Caco-2 (cell line): ENCODE data around the gene TMEM267. TPM values are rescaled to one million over a fixed set of nuclear protein-coding genes. Genes with fewer than 3 reads are reported as not detected.
A peak's percentile ranks its signal among the peaks of the same experiment; 100 is the strongest.
"Not testable (repeated sequence)": the region's sequence is repeated elsewhere in the genome, so short reads cannot be mapped to it uniquely, and the experiment has no call there.

Experiments
- BruUV-seq: library from RNA; stranded (reverse); fragments of 400-500 nt; replicated peaks from 2 replicates; lab custom pipeline; 2021; lab: Mats Ljungman, UMichigan
- CTCF ChIA-PET: fragments of 300-600 bp; sonication (Branson Sonifier 250); formaldehyde crosslinking; loops from one replicate; lab custom pipeline; 2022; ENCODE audit warnings: antibody characterized with exemption; lab: Charles Lee
- POLR2A ChIA-PET: fragments of 300-600 bp; sonication (Branson Sonifier 250); formaldehyde crosslinking; loops from one replicate; lab custom pipeline; 2022; ENCODE audit warnings: antibody characterized with exemption; lab: Charles Lee
- DNase-seq, 2 experiments: peaks; one replicate each; pipeline versions ENCODE4 v3.0.0 to v3.0.0-alpha.2; 2020 to 2022
- H3K27me3 ChIP-seq: replicated peaks from 2 replicates; pipeline ENCODE4 v1.6.0; 2011; ENCODE audit warnings: low read length; ENCODE audit not compliant: control insufficient read depth, insufficient read depth
- H3K36me3 ChIP-seq: 2 replicates; pipeline ENCODE4 v1.5.1; 2011; ENCODE audit warnings: low read length; ENCODE audit not compliant: control insufficient read depth, insufficient read depth
- H3K4me1 ChIP-seq: fragments of 250-450 bp; sonication (Bioruptor Pico); 2 replicates; pipeline ENCODE4 v1.5.1; 2020; ENCODE audit warnings: mild to moderate bottlenecking
- H3K4me3 ChIP-seq: 2 replicates; pipeline ENCODE4 v1.5.1; 2011; ENCODE audit warnings: low read depth, mild to moderate bottlenecking, control low read depth, low read length
- H3K9me3 ChIP-seq: fragments of 250-450 bp; sonication (Bioruptor Pico); 2 replicates; pipeline ENCODE4 v1.5.1; 2020; ENCODE audit warnings: mild to moderate bottlenecking, moderate library complexity
- H3K27ac Mint-ChIP-seq: one replicate; pipeline ENCODE4 v1.8.0; 2022; ENCODE audit warnings: mixed read lengths; ENCODE audit not compliant: unreplicated experiment
- H3K27me3 Mint-ChIP-seq: one replicate; pipeline ENCODE4 v1.8.0; 2022; ENCODE audit warnings: mixed read lengths; ENCODE audit not compliant: insufficient read depth, unreplicated experiment
- H3K36me3 Mint-ChIP-seq: one replicate; pipeline ENCODE4 v1.8.0; 2022; ENCODE audit warnings: mild to moderate bottlenecking, mixed read lengths; ENCODE audit not compliant: insufficient read depth, unreplicated experiment
- H3K4me1 Mint-ChIP-seq: one replicate; pipeline ENCODE4 v1.8.0; 2022; ENCODE audit warnings: low read depth, mixed read lengths; ENCODE audit not compliant: unreplicated experiment
- H3K4me3 Mint-ChIP-seq: one replicate; pipeline ENCODE4 v1.8.0; 2022; ENCODE audit warnings: mild to moderate bottlenecking, moderate library complexity, mixed read lengths; ENCODE audit not compliant: unreplicated experiment
- H3K9me3 Mint-ChIP-seq: one replicate; pipeline ENCODE4 v1.8.0; 2022; ENCODE audit warnings: mixed read lengths; ENCODE audit not compliant: unreplicated experiment
- intact Hi-C: fragments of 100-400 bp; cut with micrococcal nuclease; formaldehyde crosslinking; loops from one replicate; pipeline ENCODE4 v1.10.0; 2022; ENCODE audit not compliant: unreplicated experiment
- total RNA-seq: library from RNA; stranded (reverse); gene quantifications from 2 replicates; pipeline ENCODE4 v1.2.3, GENCODE V29; 2022
- TF ChIP-seq, protein P1 (sequence below), 2 experiments: fragments of 200-600 bp in 1 of 2; IDR thresholded peaks; 1 replicate in 1 of 2; 2 replicates in 1 of 2; pipeline versions ENCODE4 v1.5.1 to v1.8.0; 2011 to 2022; ENCODE audit warnings: antibody characterized with exemption in 1 of 2, control low read depth in 1 of 2, inconsistent platforms in 1 of 2, low read depth in 1 of 2, low read length in 1 of 2, mild to moderate bottlenecking in 1 of 2, moderate library complexity in 1 of 2; ENCODE audit not compliant: insufficient read depth in 1 of 2, severe bottlenecking in 1 of 2, unreplicated experiment in 1 of 2

TMEM267 gene
- total RNA-seq, 1 experiment from 2014 or later: 15.5 TPM

DNA sequence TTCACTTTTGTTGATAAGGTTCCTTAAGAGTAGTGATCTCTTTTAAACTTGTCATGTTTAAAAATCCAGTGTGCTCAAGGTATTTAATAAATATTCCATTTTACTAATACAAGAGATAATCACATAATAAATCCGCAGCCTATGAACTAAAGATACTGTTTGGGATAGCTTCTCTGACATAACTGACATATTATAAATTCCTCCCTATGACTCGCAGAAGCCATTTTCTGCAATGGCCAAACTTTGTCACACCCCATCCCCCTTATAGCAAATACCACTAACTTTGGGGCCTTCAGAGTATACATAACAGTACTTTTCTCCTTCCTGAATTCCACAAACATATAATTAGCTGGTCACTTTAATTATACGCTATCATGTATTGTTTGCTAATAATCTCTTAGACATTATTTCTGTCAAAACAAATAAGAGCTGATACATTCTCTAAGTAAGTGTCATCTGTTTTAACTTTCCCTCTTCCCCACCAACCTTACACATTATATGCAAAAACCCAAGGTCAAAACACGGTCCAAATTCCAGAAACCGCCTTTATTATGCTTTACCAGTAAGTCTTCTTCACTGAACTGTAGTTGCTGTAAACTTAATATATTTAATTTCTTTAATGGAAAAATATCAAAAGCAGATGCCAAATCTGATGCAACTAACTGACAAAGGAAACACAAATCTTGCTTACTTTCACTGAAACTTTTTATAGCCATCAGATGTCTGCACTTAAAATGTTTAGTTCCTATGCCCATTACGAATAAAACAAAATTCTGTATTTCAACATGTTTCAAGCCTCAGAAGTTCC is 971 bp downstream of the TMEM267 start:
- ChIA-PET POLR2A (no interaction called here), CTCF (no interaction called here)
- Mint-ChIP-seq H3K9me3 (no peaks in the 10 kb centered on the region), H3K36me3 (peaks cover 14% of the 10 kb centered on the region), H3K4me3 (peak overlapping the region; percentile 95), H3K4me1 (peaks cover 11% of the 10 kb centered on the region), H3K27me3 (no peaks in the 10 kb centered on the region), H3K27ac (peak overlapping the region; percentile 99)
- DNase-seq: peak in 1 of 2 experiments; percentile 15
- peak overlapping the region; percentile 81 for H3K4me3 ChIP-seq
- H3K4me1 ChIP-seq: peaks cover 3% of the 10 kb centered on the region; the same call in 1 of the 2 replicates
- no peaks in the 10 kb centered on the region for H3K27me3 ChIP-seq
- H3K9me3 ChIP-seq: no peaks in the 10 kb centered on the region
- intact Hi-C loops: loop anchor here (1.0 to 2.0 kb wide), 4 partner anchors 60 to 256 kb away; partner anchors contain the start of genes HMGCS1 and PAIP1
- TF ChIP-seq, protein P1, sequence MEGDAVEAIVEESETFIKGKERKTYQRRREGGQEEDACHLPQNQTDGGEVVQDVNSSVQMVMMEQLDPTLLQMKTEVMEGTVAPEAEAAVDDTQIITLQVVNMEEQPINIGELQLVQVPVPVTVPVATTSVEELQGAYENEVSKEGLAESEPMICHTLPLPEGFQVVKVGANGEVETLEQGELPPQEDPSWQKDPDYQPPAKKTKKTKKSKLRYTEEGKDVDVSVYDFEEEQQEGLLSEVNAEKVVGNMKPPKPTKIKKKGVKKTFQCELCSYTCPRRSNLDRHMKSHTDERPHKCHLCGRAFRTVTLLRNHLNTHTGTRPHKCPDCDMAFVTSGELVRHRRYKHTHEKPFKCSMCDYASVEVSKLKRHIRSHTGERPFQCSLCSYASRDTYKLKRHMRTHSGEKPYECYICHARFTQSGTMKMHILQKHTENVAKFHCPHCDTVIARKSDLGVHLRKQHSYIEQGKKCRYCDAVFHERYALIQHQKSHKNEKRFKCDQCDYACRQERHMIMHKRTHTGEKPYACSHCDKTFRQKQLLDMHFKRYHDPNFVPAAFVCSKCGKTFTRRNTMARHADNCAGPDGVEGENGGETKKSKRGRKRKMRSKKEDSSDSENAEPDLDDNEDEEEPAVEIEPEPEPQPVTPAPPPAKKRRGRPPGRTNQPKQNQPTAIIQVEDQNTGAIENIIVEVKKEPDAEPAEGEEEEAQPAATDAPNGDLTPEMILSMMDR (IDR thresholded peaks at IDR 0.05; ENCODE audit: insufficient read depth in 1 of 2, low read depth in 1 of 2, low read length in 1 of 2, severe bottlenecking in 1 of 2, unreplicated experiment in 1 of 2): no peak
- BruUV-seq: no TSS peak
- no peaks in the 10 kb centered on the region for H3K36me3 ChIP-seq

DNA sequence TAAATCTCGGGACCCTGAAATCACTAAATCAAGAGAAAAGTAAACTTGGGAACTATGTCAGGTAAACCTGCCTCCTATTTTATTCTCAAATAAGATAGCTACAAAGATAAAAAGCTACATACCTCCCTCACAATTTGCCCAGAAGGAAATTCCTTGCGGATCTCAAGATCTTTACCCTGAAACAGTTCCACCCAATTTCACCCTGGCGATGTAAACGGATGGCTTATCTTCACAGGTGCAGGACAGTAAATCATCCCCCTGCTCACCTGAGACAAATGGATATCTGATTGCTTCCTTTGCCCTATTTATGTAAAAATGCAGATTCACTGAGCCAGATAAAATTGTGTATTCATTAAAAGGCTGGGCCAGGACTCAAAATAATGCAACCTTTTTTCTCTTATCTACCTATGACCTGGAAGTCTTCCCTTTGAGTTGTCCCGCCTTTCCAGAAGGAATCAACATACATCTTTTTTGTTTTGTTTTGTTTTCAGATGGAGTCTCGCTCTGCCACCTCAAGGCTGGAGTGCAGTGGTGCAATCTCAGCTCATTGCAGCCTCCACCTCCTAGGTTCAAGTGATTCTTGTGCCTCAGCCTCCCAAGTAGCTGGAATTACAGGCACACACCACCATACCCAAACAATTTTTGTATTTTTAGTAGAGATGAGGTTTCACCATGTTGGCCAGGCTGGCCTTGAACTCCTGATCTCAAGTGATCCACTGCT is 13.8 kb downstream of the TMEM267 start:
- H3K9me3 ChIP-seq: peaks cover 12% of the 10 kb centered on the region
- no peak overlapping the region for H3K4me3 ChIP-seq
- no peaks in the 10 kb centered on the region for H3K4me1 ChIP-seq
- intact Hi-C loops: no loop called here
- H3K36me3 Mint-ChIP-seq: peaks cover 34% of the 10 kb centered on the region
- no peaks in the 10 kb centered on the region for H3K36me3 ChIP-seq
- H3K27me3 ChIP-seq: no peaks in the 10 kb centered on the region
- CTCF ChIA-PET: interaction anchor here (0.6 to 1.3 kb wide), 3 partner anchors 11 to 351 kb away, joined by 3 to 4 read pairs (median 3); partner anchors contain the start of gene TMEM267
- TF ChIP-seq, protein P1 (IDR thresholded peaks at IDR 0.05; ENCODE audit: insufficient read depth in 1 of 2, low read depth in 1 of 2, low read length in 1 of 2, severe bottlenecking in 1 of 2, unreplicated experiment in 1 of 2): no peak
- DNase-seq: peak; percentile 20 to 52
- no peak overlapping the region for H3K27ac Mint-ChIP-seq
- POLR2A ChIA-PET: interaction anchor here (1.0 kb wide), 1 partner anchor 14 kb away, joined by 4 read pairs; the partner anchor contains the start of gene TMEM267
- H3K4me1 Mint-ChIP-seq: peaks cover 7% of the 10 kb centered on the region
- BruUV-seq: no TSS peak
- peaks cover 60% of the 10 kb centered on the region for H3K9me3 Mint-ChIP-seq
- H3K4me3 Mint-ChIP-seq: peak overlapping the region; percentile 5
- H3K27me3 Mint-ChIP-seq: no peaks in the 10 kb centered on the region

DNA sequence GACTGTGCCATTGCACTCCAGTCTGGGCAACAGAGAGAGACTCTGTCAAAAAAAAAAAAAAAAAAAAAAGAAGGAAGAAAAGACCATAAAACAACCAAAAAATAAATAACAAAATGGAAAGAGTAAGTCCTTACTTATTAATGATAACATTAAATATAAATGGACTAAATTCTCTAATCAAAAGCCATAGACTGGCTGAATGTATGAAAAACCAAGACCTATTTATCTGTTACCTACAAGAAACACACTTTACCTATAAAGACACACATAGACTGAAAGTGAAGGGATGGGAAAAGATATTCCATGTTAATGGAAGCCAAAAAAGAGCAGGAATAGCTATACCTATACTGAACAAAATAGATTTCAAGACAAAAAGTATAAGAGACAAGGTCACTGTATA is 16.6 kb downstream of the TMEM267 start:
- H3K27ac Mint-ChIP-seq: no peak overlapping the region
- intact Hi-C loops: no loop called here
- BruUV-seq: no TSS peak
- H3K4me3 Mint-ChIP-seq: no peak overlapping the region
- peaks cover 53% of the 10 kb centered on the region for H3K9me3 Mint-ChIP-seq
- CTCF ChIA-PET: interaction anchor here (0.6 to 1.5 kb wide), 2 partner anchors 17 to 27 kb away, joined by 3 to 4 read pairs; partner anchors contain the start of gene TMEM267
- TF ChIP-seq, protein P1 (IDR thresholded peaks at IDR 0.05; ENCODE audit: insufficient read depth in 1 of 2, low read depth in 1 of 2, low read length in 1 of 2, severe bottlenecking in 1 of 2, unreplicated experiment in 1 of 2): no peak
- POLR2A ChIA-PET: no interaction called here
- Histone ChIP-seq H3K9me3 (peaks cover 12% of the 10 kb centered on the region), H3K36me3 (no peaks in the 10 kb centered on the region), H3K4me3 (no peak overlapping the region), H3K27me3 (no peaks in the 10 kb centered on the region), H3K4me1 (no peaks in the 10 kb centered on the region)
- no peak for DNase-seq
- H3K36me3 Mint-ChIP-seq: peaks cover 20% of the 10 kb centered on the region
- peaks cover 7% of the 10 kb centered on the region for H3K4me1 Mint-ChIP-seq
- H3K27me3 Mint-ChIP-seq: no peaks in the 10 kb centered on the region

DNA sequence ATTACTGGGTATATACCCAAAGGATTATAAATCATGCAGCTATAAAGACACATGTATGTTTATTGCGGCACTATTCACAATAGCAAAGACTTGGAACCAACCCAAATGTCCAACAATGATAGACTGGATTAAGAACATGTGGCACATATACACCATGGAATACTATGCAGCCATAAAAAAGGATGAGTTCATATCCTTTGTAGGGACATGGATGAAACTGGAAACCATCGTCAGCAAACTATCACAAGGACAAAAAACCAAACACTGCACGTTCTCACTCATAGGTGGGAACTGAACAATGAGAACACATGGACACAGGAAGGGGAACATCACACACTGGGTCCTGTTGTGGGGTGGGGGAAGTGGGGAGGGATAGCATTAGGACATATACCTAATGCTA is 18.2 kb downstream of the TMEM267 start:
- H3K4me3 Mint-ChIP-seq, DNase-seq, CTCF ChIA-PET, H3K27ac Mint-ChIP-seq, H3K27me3 Mint-ChIP-seq, H3K4me1 Mint-ChIP-seq, H3K4me3 ChIP-seq, H3K4me1 ChIP-seq, POLR2A ChIA-PET, BruUV-seq, intact Hi-C loops, H3K36me3 ChIP-seq, H3K27me3 ChIP-seq: not testable (repeated sequence)
- Mint-ChIP-seq H3K36me3 (peaks cover 30% of the 10 kb centered on the region), H3K9me3 (peaks cover 40% of the 10 kb centered on the region)
- peaks cover 12% of the 10 kb centered on the region for H3K9me3 ChIP-seq
